CD4-positive, alpha-beta memory T cell (primary cell): Measurements from ENCODE around the gene DCAF6. TPM values are rescaled to one million over a fixed set of nuclear protein-coding genes. Genes with fewer than 3 reads are reported as not detected.
"Not testable (repeated sequence)": the region's sequence is repeated elsewhere in the genome, so short reads cannot be mapped to it uniquely, and the experiment has no call there.

Source experiments
- CTCF ChIA-PET: fragments of 350-600 bp; sonication (Branson Sonifier 250); formaldehyde crosslinking; loops from one replicate; lab custom pipeline; 2021; ENCODE audit warnings: inconsistent platforms; ENCODE audit not compliant: partially characterized antibody; lab: Charles Lee
- POLR2A ChIA-PET: fragments of 350-600 bp; sonication (Branson Sonifier 250); formaldehyde crosslinking; loops from one replicate; lab custom pipeline; 2021; ENCODE audit not compliant: partially characterized antibody; lab: Charles Lee
- DNase-seq, 5 donors: peaks; one replicate each; pipeline versions ENCODE4 v3.0.0 to v3.0.0-alpha.2; 2020 to 2022; ENCODE audit warnings: mixed read lengths in 1 of 5
- H3K27ac ChIP-seq: one replicate; pipeline ENCODE4 v1.7.0; 2013; ENCODE audit warnings: low read depth, low read length
- H3K27me3 ChIP-seq: 2 replicates; pipeline ENCODE4 v1.7.0; 2013; ENCODE audit warnings: mild to moderate bottlenecking, low read length, moderate library complexity; ENCODE audit not compliant: insufficient read depth
- H3K36me3 ChIP-seq: 2 replicates; pipeline ENCODE4 v1.7.0; 2013; ENCODE audit warnings: mild to moderate bottlenecking, low read length, moderate library complexity; ENCODE audit not compliant: insufficient read depth
- H3K4me1 ChIP-seq: 2 replicates; pipeline ENCODE4 v1.7.0; 2013; ENCODE audit warnings: mild to moderate bottlenecking, low read length, moderate library complexity; ENCODE audit not compliant: insufficient read depth
- H3K4me3 ChIP-seq, 2 donors: one replicate each; pipeline ENCODE4 v1.7.0; 2013; ENCODE audit warnings: low read length in 2 of 2, mild to moderate bottlenecking in 1 of 2
- H3K9me3 ChIP-seq, 2 donors: one replicate each; pipeline ENCODE4 v1.7.0; 2013; ENCODE audit warnings: low read length in 2 of 2, control low read depth in 1 of 2; ENCODE audit not compliant: control insufficient read depth in 1 of 2
- H3K27ac Mint-ChIP-seq, 7 donors: one replicate each; pipeline ENCODE4 v1.8.0; 2020 to 2021; ENCODE audit warnings: mixed read lengths in 7 of 7, mild to moderate bottlenecking in 6 of 7, inconsistent platforms in 3 of 7, moderate library complexity in 3 of 7
- H3K27me3 Mint-ChIP-seq, 2 donors: one replicate each; pipeline ENCODE4 v1.8.0; 2020 to 2021; ENCODE audit warnings: mixed read lengths in 2 of 2
- H3K36me3 Mint-ChIP-seq, 2 donors: one replicate each; pipeline ENCODE4 v1.8.0; 2020 to 2021; ENCODE audit warnings: mixed read lengths in 2 of 2, inconsistent platforms in 1 of 2, mild to moderate bottlenecking in 1 of 2
- H3K4me1 Mint-ChIP-seq, 4 donors: one replicate each; pipeline ENCODE4 v1.8.0; 2020 to 2021; ENCODE audit warnings: mixed read lengths in 4 of 4, mild to moderate bottlenecking in 1 of 4
- H3K4me3 Mint-ChIP-seq, 8 donors: one replicate each; pipeline ENCODE4 v1.8.0; 2020 to 2021; ENCODE audit warnings: mixed read lengths in 8 of 8, mild to moderate bottlenecking in 7 of 8, moderate library complexity in 6 of 8, inconsistent platforms in 3 of 8
- H3K9me3 Mint-ChIP-seq, 8 donors: one replicate each; pipeline ENCODE4 v1.8.0; 2020 to 2021; ENCODE audit warnings: mixed read lengths in 8 of 8, mild to moderate bottlenecking in 5 of 8, inconsistent platforms in 3 of 8, moderate library complexity in 1 of 8
- intact Hi-C: fragments of 100-400 bp; cut with micrococcal nuclease; formaldehyde crosslinking; loops from one replicate; pipeline ENCODE4 v1.15.1; 2023
- polyA plus RNA-seq, 2 donors: library from polyadenylated mRNA; unstranded; fragments of 300-500 nt; fragmentation: Illumina TruSeq; gene quantifications; one replicate each; pipeline ENCODE4 v1.2.3, GENCODE V29; 2021
- total RNA-seq, 2 experiments: library from RNA; stranded (reverse); gene quantifications; one replicate each; pipeline ENCODE4 v1.2.3, GENCODE V29; 2021

DCAF6 gene
- total and polyA plus RNA-seq, 4 experiments from 2014 or later = 8.1 to 29.2 (median 21.3) TPM

- H3K27me3 ChIP-seq = no peaks in the 10 kb centered on the region
- POLR2A ChIA-PET = interaction anchor here (0.9 kb wide), 1 partner anchor 11 kb away, joined by 4 read pairs; no protein-coding TSS in a partner anchor
- H3K27ac ChIP-seq = no peak overlapping the region
- no peaks in the 10 kb centered on the region for H3K4me1 ChIP-seq
- no peaks in the 10 kb centered on the region for H3K36me3 ChIP-seq
- H3K4me3 Mint-ChIP-seq = no peak overlapping the region
- no peaks in the 10 kb centered on the region for H3K27me3 Mint-ChIP-seq
- no peaks in the 10 kb centered on the region for H3K9me3 ChIP-seq
- no peak overlapping the region for H3K27ac Mint-ChIP-seq
- intact Hi-C loops = no loop called here
- CTCF ChIA-PET = no interaction called here
- H3K4me1 Mint-ChIP-seq = peaks cover 0 to 14% (median 11%) of the 10 kb centered on the region in 4 donors
- H3K4me3 ChIP-seq = no peak overlapping the region
- H3K9me3 Mint-ChIP-seq = no peaks in the 10 kb centered on the region
- DNase-seq = no peak
- H3K36me3 Mint-ChIP-seq = peaks cover 8 to 11% of the 10 kb centered on the region in 2 donors
Observed at GRCh38 chr1:167924102-167924501, 12.4 kb upstream of the DCAF6 start.

- Mint-ChIP-seq H3K9me3 (no peaks in the 10 kb centered on the region), H3K36me3 (peaks cover 5 to 11% of the 10 kb centered on the region in 2 donors), H3K4me3 (no peak overlapping the region), H3K27me3 (no peaks in the 10 kb centered on the region), H3K27ac (no peak overlapping the region), H3K4me1 (peaks cover 2 to 16% (median 11%) of the 10 kb centered on the region in 4 donors)
- H3K36me3 ChIP-seq = no peaks in the 10 kb centered on the region
- no peaks in the 10 kb centered on the region for H3K4me1 ChIP-seq
- H3K9me3 ChIP-seq = no peaks in the 10 kb centered on the region
- H3K4me3 ChIP-seq = no peak overlapping the region
- H3K27ac ChIP-seq = no peak overlapping the region
- no peak for DNase-seq
- CTCF ChIA-PET = no interaction called here
- intact Hi-C loops = no loop called here
- no peaks in the 10 kb centered on the region for H3K27me3 ChIP-seq
- POLR2A ChIA-PET = interaction anchor here (0.9 to 1.3 kb wide), 2 partner anchors 11 kb away, joined by 3 to 4 read pairs; no protein-coding TSS in a partner anchor
Observed at GRCh38 chr1:167924543-167925231, 11.8 kb upstream of the DCAF6 start.

- ChIA-PET CTCF (interaction anchor here (1.0 kb wide), 1 partner anchor 17 kb away, joined by 3 read pairs; no protein-coding TSS in a partner anchor), POLR2A (interaction anchor here (1.2 kb wide), 1 partner anchor 9 kb away, joined by 6 read pairs; no protein-coding TSS in a partner anchor)
- H3K27me3 ChIP-seq = no peaks in the 10 kb centered on the region
- H3K4me3 ChIP-seq = no peak overlapping the region
- no peak overlapping the region for H3K27ac ChIP-seq
- Mint-ChIP-seq H3K4me3 (no peak overlapping the region), H3K9me3 (no peaks in the 10 kb centered on the region), H3K36me3 (peaks cover 5 to 11% of the 10 kb centered on the region in 2 donors), H3K27ac (no peak overlapping the region), H3K4me1 (peaks cover 4 to 17% (median 11%) of the 10 kb centered on the region in 4 donors), H3K27me3 (no peaks in the 10 kb centered on the region)
- H3K36me3 ChIP-seq = no peaks in the 10 kb centered on the region
- no peaks in the 10 kb centered on the region for H3K4me1 ChIP-seq
- no peak for DNase-seq
- intact Hi-C loops = no loop called here
- H3K9me3 ChIP-seq = no peaks in the 10 kb centered on the region
Observed at GRCh38 chr1:167926486-167926997, 9.9 kb upstream of the DCAF6 start.

- ChIA-PET CTCF (interaction anchor here (1.0 kb wide), 2 partner anchors 17 to 155 kb away, joined by 3 read pairs; no protein-coding TSS in a partner anchor), POLR2A (interaction anchor here (1.2 kb wide), 1 partner anchor 9 kb away, joined by 6 read pairs; no protein-coding TSS in a partner anchor)
- Histone ChIP-seq H3K36me3 (no peaks in the 10 kb centered on the region), H3K27me3 (no peaks in the 10 kb centered on the region), H3K9me3 (no peaks in the 10 kb centered on the region), H3K4me1 (no peaks in the 10 kb centered on the region), H3K27ac (no peak overlapping the region), H3K4me3 (no peak overlapping the region)
- Mint-ChIP-seq H3K36me3 (peaks cover 2 to 11% of the 10 kb centered on the region in 2 donors), H3K4me1 (peaks cover 4 to 16% (median 10%) of the 10 kb centered on the region in 4 donors), H3K4me3 (no peak overlapping the region), H3K9me3 (no peaks in the 10 kb centered on the region), H3K27ac (no peak overlapping the region), H3K27me3 (no peaks in the 10 kb centered on the region)
- intact Hi-C loops = no loop called here
- DNase-seq = no peak
Observed at GRCh38 chr1:167927046-167927754, 9.3 kb upstream of the DCAF6 start.

- ChIA-PET CTCF (no interaction called here), POLR2A (no interaction called here)
- no peaks in the 10 kb centered on the region for H3K9me3 ChIP-seq
- DNase-seq = no peak
- Mint-ChIP-seq H3K4me3 (no peak overlapping the region), H3K4me1 (peaks cover 7 to 22% (median 13%) of the 10 kb centered on the region in 4 donors), H3K27ac (no peak overlapping the region), H3K9me3 (no peaks in the 10 kb centered on the region), H3K27me3 (no peaks in the 10 kb centered on the region), H3K36me3 (peaks cover 0 to under 1% of the 10 kb centered on the region in 2 donors)
- no peak overlapping the region for H3K4me3 ChIP-seq
- H3K36me3 ChIP-seq = no peaks in the 10 kb centered on the region
- H3K27me3 ChIP-seq = no peaks in the 10 kb centered on the region
- peaks cover under 1% of the 10 kb centered on the region for H3K4me1 ChIP-seq
- H3K27ac ChIP-seq = no peak overlapping the region
- intact Hi-C loops = no loop called here
Observed at GRCh38 chr1:167928457-167928852, 8.0 kb upstream of the DCAF6 start.

GRCh38 chr1:167928919-167929318 lies 7.6 kb upstream of the DCAF6 start:
- CTCF ChIA-PET, H3K27ac ChIP-seq, H3K4me3 Mint-ChIP-seq, H3K9me3 Mint-ChIP-seq, DNase-seq, H3K9me3 ChIP-seq, POLR2A ChIA-PET, H3K36me3 ChIP-seq, H3K27me3 Mint-ChIP-seq, H3K36me3 Mint-ChIP-seq, H3K4me3 ChIP-seq, H3K4me1 ChIP-seq, H3K27me3 ChIP-seq, intact Hi-C loops, H3K27ac Mint-ChIP-seq: not testable (repeated sequence)
- H3K4me1 Mint-ChIP-seq = peaks cover 10 to 27% (median 18%) of the 10 kb centered on the region in 4 donors

GRCh38 chr1:167929725-167930124 lies 6.8 kb upstream of the DCAF6 start:
- H3K36me3 Mint-ChIP-seq = no peaks in the 10 kb centered on the region
- peaks cover 13% of the 10 kb centered on the region for H3K4me1 ChIP-seq
- no peaks in the 10 kb centered on the region for H3K27me3 Mint-ChIP-seq
- no peaks in the 10 kb centered on the region for H3K36me3 ChIP-seq
- no peak overlapping the region for H3K4me3 Mint-ChIP-seq
- H3K27ac ChIP-seq = no peak overlapping the region
- ChIA-PET POLR2A (no interaction called here), CTCF (no interaction called here)
- H3K9me3 ChIP-seq = no peaks in the 10 kb centered on the region
- peaks cover 17 to 34% (median 25%) of the 10 kb centered on the region in 4 donors for H3K4me1 Mint-ChIP-seq
- no peaks in the 10 kb centered on the region for H3K27me3 ChIP-seq
- intact Hi-C loops = no loop called here
- H3K27ac Mint-ChIP-seq = no peak overlapping the region
- no peaks in the 10 kb centered on the region for H3K9me3 Mint-ChIP-seq
- DNase-seq = no peak
- no peak overlapping the region for H3K4me3 ChIP-seq
